CD1c-positive myeloid dendritic cell (primary cell): ENCODE results near the gene TAS1R3.

ENCODE experiments used
- DNase-seq: peaks from one replicate; pipeline ENCODE4 v3.0.0-alpha.2; 2016; ENCODE audit errors: extremely low spot score

The TAS1R3 gene

DNA sequence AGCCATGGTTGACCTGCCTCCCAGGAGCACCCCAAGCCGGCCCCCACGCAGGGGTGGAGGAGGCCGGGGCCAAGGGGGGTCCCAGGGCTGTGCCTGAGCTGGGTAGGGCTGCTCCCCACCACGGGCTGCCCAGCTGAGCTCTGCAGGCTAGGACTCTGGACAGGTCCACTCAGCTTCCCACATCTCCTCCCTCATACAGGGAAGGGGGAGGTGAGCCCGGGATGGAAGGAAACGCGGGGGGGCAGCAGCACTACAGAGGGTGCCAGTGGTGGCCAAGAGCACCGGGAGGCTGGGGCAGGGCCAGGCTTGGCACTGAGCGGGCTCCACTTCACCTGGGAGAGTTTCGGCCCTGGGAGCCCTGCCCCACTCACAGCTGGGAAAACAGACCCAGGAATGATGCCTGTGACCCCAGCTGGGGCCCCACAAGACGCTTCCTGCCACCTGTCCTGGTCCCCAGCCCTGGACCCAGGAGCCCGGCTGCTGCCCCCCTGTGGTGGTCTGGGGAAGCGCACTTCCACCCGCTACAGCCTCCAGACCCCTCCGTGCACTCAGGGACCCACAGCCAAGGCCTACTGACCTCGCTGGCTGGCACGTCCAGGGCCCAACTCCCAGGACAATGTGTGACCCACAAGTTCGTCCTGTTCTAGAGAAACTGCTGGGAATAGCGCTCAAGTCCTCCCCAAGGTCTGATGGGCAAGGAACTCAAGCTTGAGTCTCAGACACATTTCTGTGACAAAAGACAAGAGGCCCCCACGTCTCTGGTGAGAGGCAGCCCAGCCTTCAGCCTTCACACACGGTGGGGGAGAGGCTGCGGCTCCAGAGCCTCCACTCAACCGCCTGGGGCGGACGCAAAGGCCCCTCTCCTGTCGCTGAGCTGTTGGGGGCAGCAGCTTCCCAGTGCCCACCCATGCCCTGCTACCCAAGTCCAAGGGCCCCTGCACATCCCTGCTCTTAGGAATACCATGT lies 40.9 kb downstream of the TAS1R3 start:
- DNase-seq = peak; percentile 69

- DNase-seq = no peak
These were observed 42.2 kb downstream of the TAS1R3 start for GRCh38 chr1:1373051-1373814.

- DNase-seq = no peak
These were observed 42.9 kb downstream of the TAS1R3 start for GRCh38 chr1:1373815-1374588.

DNA sequence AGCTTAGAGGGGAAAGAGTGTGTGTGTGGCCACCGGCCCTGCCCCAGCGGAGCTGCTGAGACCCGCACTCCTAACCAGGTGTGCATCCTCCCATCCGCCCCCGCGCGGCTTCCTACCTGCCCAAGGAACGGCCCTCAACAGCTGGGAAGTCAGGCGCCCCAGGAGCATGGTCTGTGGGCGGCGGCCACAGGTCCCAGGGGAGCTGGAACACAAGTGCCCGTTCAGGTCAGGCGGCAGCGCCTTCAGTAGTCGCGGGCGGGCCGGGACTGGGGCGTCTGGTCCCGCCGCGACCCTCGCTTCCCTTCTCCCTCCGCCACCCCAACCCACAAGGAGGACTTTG lies 43.5 kb downstream of the TAS1R3 start:
- DNase-seq = no peak

DNA sequence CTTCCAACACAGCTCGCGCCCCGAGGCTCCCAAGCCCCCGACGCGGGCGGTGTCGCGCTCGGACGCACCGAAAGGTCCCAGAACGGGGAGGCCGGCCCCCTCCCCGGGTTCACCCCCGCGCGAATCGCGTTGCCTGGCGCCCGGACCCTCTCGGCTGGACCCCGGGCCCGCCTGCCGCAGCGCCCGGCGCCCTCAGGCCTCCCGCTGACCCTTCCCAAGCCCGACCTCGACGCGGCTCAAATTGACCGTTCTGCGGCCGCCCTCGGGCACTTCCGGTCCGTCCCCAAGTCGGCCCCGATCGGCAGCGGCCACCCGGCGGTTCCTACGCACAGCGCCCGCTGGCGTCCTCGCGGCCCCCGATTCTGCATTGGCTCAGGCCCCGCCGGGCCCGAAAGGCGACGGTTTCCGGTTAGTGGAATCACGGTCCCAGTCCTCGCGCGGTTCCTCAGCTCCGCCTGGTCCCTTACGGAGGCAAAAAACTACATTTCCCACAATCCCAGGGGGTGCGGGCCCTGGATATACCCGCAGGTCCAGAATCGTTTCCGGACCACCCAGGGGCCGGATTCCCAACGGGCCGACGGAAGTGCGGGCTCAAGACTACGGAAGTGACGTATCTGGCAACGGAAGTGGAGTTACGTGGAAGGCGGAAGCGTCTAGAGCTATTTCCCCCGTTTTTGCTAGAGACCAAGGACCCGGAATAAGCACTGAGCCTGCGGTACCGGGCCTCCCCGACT lies 44.0 kb downstream of the TAS1R3 start, which contains the start of gene AURKAIP1:
AURKAIP1 (minus strand) TSS at position 279 of the 734 bp plus-strand sequence. CDS start 451 bp downstream, outside the sequence.
- peak; percentile 100 for DNase-seq

- no peak for DNase-seq
These were observed 45.6 kb downstream of the TAS1R3 start for GRCh38 chr1:1376551-1377226.

GRCh38 chr1:1377540-1378205 lies 46.6 kb downstream of the TAS1R3 start:
- DNase-seq = no peak

GRCh38 chr1:1380860-1381259 lies 49.8 kb downstream of the TAS1R3 start:
- DNase-seq = no peak

DNA sequence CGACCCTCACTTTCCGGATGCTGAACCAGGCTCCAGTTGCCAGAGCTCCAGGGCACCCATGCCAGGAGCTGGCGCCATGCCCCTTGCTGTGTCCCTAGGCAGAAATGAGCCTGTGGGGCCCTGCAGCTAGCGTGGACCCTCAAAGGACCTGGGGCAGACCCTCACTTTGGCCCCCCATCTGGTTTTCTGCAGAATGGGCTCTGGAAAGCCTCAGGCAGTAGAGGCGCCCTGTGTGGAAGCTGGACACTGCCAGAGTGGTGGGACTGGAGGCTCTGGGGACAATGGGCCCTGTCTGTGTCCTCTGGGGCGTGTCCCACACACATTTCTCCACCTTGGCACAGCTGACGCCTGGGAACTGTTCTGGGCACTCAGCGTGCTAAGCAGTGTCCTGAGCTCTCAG lies 50.2 kb downstream of the TAS1R3 start:
- no peak for DNase-seq
